COLO668 (cell line): ENCODE results near the gene CLSTN2.
A peak's percentile ranks its signal among the peaks of the same experiment; 100 is the strongest.

ENCODE experiments used
- DNase-seq: peaks from one replicate; lab custom pipeline; 2025; ENCODE audit not compliant: unreplicated experiment; lab: John Stamatoyannopoulos, UW

The CLSTN2 gene

GRCh38 chr3:140373234-140373633 is 438.2 kb downstream of the CLSTN2 start:
- DNase-seq: no peak

DNA sequence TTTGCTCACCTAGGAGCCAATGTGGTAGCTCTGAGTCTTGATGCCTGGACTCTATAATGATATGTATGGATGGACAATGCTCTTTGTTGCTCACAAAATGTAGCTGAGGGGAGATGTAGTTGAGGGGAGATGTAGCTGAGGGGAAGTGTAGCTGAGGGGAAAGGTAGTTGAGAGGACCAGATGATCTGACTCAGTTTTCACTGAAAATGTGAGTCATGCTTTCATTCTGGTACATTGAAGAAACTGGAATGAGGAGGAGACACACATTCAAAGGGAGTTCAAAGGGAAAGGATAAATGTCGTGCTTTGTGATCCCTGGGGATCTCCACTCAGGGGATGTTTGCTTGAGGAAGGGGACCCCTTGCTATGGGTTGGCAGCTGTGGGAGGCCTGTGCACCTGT is 440.0 kb downstream of the CLSTN2 start:
- no peak for DNase-seq

- no peak for DNase-seq
Measured at GRCh38 chr3:140376136-140376889, 441.3 kb downstream of the CLSTN2 start.

DNA sequence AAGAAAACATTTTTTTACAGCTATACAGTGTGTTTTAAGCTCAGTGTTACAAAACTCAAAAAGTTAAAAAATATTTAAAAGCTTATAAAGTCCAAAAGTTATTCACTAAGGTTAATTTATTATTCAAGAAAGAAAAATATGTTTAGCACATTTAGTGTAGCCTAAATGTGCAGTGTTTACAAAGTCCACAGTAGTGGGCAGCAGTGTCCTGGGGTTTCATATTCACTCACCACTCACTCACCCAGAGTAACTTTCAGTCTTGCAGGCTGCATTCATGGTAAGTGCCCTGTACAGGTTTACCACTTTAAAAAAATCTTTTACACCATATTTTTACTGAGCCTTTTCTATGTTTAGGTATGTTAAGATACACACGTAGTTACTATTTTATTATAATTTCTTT is 442.7 kb downstream of the CLSTN2 start:
- DNase-seq: no peak

DNA sequence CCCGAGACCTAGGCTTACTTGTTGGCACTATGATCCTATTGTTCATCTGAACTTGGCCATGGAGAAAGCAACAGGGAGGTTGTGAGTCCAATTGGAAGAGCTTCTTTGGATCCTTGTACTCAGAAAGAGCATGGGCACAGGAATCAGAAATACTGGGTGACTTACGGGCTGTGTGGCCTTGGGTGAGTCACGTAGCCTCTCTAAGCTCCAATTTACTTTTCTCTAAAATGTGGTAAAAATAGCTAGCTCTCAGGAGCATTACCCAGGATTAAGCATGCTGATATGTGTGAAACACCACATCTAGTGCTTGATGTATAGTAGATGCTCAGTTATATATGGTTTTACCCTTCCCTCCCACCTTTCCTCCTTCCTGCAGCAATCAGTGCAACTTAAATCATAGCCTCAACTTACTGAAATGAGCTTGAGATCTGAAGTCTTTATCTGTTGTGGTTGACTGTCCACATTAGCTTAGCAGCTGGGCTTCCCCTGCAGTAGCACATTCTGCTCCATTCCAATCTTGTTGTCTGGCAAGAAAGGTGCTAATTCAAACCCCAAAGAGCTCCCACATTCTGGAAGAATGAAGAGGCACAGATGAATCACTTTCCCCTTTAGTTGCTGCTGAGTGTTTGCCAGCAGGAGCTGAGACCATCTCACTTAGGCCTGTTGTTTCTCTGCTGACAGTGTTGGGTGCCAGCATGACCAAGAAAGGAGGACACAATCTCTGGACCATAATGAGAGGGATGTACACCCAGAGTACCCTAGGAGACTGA is 443.8 kb downstream of the CLSTN2 start:
- DNase-seq: no peak

DNA sequence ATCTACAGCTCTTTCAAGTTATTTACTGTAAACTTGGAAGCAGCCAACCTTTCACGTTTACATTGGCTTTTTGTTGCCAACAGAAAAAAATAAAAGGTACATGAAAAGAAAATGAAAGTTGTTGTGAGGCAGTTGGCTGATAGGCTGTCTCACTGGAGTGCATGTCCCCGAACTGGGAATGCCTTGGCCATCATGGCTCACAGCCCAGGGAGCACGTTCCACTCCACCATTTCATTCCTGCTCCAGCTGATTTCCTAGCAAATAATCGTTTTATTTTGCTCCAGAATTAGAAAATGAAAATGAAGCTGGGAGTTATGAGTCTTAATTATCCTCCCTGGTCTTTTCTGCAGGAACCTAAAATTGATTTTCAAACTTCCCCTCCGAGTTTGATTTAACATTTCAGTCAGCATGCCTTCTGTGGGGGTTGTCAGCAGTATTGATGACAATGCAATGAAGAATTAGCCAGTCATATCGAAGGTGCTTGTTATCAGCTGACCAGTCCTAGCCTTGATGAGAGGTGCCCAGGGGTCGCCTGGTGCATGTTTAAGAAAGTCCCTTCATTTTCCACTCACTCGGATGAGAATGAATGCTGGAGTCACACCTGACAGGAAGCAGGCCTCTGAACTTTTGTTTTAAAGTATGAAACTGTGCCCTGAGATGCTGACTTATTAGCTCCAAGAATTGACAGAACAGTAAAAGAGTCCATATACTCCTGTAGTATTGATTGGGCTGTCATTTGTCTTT is 449.2 kb downstream of the CLSTN2 start:
- DNase-seq: no peak

DNA sequence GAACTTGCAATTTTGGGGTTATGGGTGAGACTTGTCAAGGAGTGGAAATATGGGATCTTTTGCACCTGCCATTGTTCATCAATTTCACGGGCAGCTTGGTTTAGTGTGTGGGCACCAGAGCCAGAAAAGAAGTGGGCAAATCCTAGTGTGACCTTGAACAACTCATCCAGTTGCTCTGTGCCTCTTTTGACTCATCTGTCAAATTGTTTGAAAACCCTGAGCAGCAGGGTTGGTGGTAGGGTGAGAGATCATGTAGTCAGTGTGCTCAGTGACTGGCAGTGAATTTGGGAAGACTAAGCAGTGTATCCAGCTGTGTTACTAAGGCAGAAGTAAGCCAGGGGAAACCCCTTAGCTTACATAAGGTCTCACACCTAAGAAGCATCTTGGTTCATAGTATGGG is 449.9 kb downstream of the CLSTN2 start:
- no peak for DNase-seq

DNA sequence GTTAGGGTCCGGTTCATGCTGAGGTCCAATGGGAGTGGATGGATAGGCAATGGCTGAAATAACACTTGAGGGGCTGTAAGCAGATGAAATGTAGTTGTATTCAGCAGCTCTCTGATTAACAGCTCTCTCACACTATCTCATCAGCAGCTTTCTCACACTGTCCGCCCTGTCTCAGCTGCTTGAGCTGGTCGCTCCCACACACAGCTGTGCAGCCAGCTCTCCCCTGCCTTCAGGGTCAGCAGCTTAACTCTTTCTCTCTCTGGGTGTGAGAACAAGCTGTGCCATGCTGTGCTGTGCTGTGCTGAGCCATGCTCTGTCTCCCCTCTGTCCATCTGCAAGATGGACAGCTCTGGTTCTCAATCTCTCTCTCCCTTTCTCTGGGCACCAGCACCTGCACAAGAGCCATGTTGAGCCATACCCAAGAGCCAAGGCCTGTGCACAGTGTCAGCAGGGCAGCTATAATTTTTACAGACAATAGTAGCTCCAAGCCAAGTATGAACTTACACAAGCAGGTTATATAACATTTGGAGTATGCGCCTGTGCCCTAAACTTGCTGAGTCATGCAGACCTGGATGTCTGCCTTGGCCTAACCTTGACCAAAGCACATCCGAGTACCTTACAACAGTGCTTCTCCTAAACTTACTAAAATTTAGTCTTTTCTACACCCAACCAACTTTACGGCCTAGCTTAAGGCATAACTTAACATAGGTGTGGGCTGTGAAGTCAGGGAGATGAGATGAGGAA is 451.5 kb downstream of the CLSTN2 start:
- DNase-seq: no peak

- no peak for DNase-seq
Measured at GRCh38 chr3:140387244-140387643, 452.3 kb downstream of the CLSTN2 start.

- DNase-seq: no peak
Measured at GRCh38 chr3:140388202-140388922, 453.4 kb downstream of the CLSTN2 start.

GRCh38 chr3:140391061-140391460 is 456.1 kb downstream of the CLSTN2 start:
- DNase-seq: peak; percentile 32

DNA sequence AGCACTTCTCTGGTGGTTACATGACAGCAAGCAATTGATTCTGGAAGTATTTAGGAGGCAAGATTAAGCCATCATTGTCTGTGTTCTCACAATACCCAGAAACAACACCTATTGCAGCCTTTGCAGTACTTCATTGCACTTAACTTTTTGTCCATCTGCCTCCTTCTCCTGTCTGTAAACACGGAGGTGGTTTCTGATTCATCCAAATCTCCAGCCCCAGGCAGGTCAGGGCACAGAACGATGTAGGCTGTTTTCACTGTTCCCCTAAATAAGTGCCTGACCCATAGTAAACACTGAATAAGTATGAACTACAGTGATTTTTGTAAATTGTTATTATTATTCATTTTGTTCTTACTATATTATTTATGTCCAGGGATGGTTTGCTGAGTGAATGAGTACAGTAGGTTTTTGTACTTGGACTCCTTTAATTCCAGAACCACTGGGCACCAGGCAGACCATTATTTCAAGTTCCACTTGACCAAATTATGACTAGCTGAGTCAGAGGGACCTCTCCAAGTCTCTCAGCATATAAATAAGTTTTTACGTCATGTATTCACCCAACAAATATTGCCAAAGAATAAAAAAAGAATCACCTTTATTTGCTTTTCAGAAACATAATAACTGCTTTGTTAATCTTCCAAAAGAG is 459.6 kb downstream of the CLSTN2 start:
- DNase-seq: no peak

- DNase-seq: no peak
Measured at GRCh38 chr3:140395134-140396075, 460.4 kb downstream of the CLSTN2 start.

GRCh38 chr3:140396110-140396509 is 461.1 kb downstream of the CLSTN2 start:
- DNase-seq: no peak

DNA sequence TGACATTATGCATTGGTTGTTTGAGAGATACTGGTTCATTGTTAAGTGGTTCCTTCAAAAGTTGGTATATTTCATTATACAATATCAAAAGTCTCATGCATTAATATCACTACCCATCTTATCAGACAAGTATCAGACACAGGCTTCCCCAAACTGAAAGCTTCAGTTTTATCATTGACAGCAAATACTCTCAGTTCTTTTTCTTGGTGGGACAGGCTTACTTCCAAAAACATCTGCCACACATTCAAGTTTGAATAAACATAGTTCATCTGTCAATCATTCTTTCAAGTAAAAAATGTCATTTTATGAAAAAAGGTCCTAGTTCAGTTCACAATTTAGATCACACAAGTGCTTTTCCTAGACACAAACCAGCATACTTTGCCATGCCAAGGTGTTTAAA is 462.9 kb downstream of the CLSTN2 start:
- DNase-seq: no peak

- DNase-seq: no peak
Measured at GRCh38 chr3:140398387-140398786, 463.4 kb downstream of the CLSTN2 start.

GRCh38 chr3:140399871-140400270 is 464.9 kb downstream of the CLSTN2 start:
- no peak for DNase-seq

DNA sequence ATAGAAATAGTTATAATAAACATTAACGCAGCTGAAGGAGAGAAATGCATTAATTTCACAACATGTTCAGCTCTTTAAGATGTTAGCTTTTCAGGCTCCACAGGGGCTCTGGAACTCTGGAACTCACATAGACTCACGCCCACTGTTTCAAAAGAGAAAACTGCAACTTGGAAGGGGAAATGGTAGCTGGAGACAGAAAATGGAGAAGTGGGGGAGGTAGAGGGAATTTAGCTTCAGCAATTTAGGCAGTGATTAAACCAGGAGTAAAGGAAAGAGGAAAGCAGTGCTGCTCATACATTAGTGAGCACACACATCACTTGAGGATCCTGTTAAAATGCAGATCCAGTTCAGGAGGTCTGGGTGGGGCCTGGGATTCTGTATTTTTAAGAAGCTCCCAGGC is 468.1 kb downstream of the CLSTN2 start:
- no peak for DNase-seq

DNA sequence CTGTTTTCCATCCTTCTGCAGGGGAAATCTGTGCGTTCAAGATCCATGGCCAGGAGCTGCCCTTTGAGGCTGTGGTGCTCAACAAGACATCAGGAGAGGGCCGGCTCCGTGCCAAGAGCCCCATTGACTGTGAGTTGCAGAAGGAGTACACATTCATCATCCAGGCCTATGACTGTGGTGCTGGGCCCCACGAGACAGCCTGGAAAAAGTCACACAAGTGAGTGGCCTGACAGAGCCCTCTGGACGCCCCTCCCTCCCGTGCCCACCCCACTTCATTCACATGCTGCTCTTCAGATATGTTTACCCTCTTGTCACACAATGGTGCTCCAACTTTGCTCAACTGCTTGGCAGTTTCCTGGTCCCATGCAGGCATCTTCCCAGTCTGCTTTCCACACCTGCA is 468.6 kb downstream of the CLSTN2 start:
- DNase-seq: peak; percentile 2
